Common myeloid progenitor, CD34-positive (primary cell): ENCODE results near the gene WWTR1.

ENCODE experiments used
- CTCF ChIA-PET: fragments of 350-600 bp; sonication (Branson Sonifier 250); formaldehyde crosslinking; loops from one replicate; lab custom pipeline; 2021; ENCODE audit warnings: antibody characterized with exemption; lab: Charles Lee
- POLR2A ChIA-PET: fragments of 350-600 bp; sonication (Branson Sonifier 250); formaldehyde crosslinking; loops from one replicate; lab custom pipeline; 2021; ENCODE audit warnings: antibody characterized with exemption; lab: Charles Lee
- DNase-seq, 3 donors: peaks; one replicate each; pipeline versions ENCODE4 v3.0.0 to v3.0.0-alpha.2; 2013
- H3K27ac ChIP-seq, 2 experiments: 1 replicate in 1 of 2; 2 replicates in 1 of 2; pipeline ENCODE4 v1.7.0; 2013; ENCODE audit warnings: inconsistent platforms in 2 of 2, low read length in 2 of 2, mild to moderate bottlenecking in 2 of 2, low read depth in 1 of 2, moderate library complexity in 1 of 2; ENCODE audit not compliant: severe bottlenecking in 2 of 2, insufficient read depth in 1 of 2, poor library complexity in 1 of 2
- H3K27me3 ChIP-seq, 5 experiments: replicated peaks in 2 of 5; 1 replicate in 3 of 5; 2 replicates in 2 of 5; pipeline versions ENCODE4 v1.6.1 to v1.7.0; 2013; ENCODE audit warnings: low read length in 4 of 5, mild to moderate bottlenecking in 2 of 5, moderate library complexity in 2 of 5, inconsistent platforms in 1 of 5; ENCODE audit not compliant: insufficient read depth in 5 of 5, control insufficient read depth in 4 of 5
- H3K36me3 ChIP-seq, 4 experiments: 1 replicate in 2 of 4; 2 replicates in 2 of 4; pipeline versions ENCODE4 v1.6.1 to v1.7.0; 2013; ENCODE audit warnings: low read length in 3 of 4, control low read depth in 1 of 4, mild to moderate bottlenecking in 1 of 4; ENCODE audit not compliant: control insufficient read depth in 4 of 4, insufficient read depth in 4 of 4
- H3K4me1 ChIP-seq, 4 experiments: 1 replicate in 3 of 4; 2 replicates in 1 of 4; pipeline versions ENCODE4 v1.6.1 to v1.7.1; 2013; ENCODE audit warnings: low read length in 3 of 4, mild to moderate bottlenecking in 3 of 4, control low read depth in 1 of 4, inconsistent platforms in 1 of 4, moderate library complexity in 1 of 4; ENCODE audit not compliant: control insufficient read depth in 4 of 4, insufficient read depth in 4 of 4; ENCODE audit errors: control extremely low read depth in 1 of 4
- H3K4me3 ChIP-seq, 7 experiments: 1 replicate in 4 of 7; 2 replicates in 3 of 7; pipeline versions ENCODE4 v1.5.1 to v1.7.0; 2013; ENCODE audit warnings: mild to moderate bottlenecking in 7 of 7, low read length in 6 of 7, moderate library complexity in 6 of 7, inconsistent platforms in 2 of 7, low read depth in 2 of 7, control low read depth in 1 of 7; ENCODE audit not compliant: insufficient read depth in 4 of 7, control insufficient read depth in 1 of 7; ENCODE audit errors: extremely low read depth in 1 of 7
- H3K9me3 ChIP-seq, 5 experiments: 1 replicate in 4 of 5; 2 replicates in 1 of 5; pipeline versions ENCODE4 v1.6.1 to v1.7.1; 2013; ENCODE audit warnings: low read length in 4 of 5, mild to moderate bottlenecking in 2 of 5, inconsistent platforms in 1 of 5, low read depth in 1 of 5, moderate library complexity in 1 of 5; ENCODE audit not compliant: control insufficient read depth in 4 of 5, insufficient read depth in 2 of 5; ENCODE audit errors: control extremely low read depth in 1 of 5
- WGBS: methylation state at CpG from one replicate; pipeline ENCODE4 v1.1.5; 2013; ENCODE audit not compliant: insufficient coverage; 5-methylcytosine and 5-hydroxymethylcytosine counted together

Gene WWTR1

GRCh38 chr3:149600634-149601033 lies 57.2 kb downstream of the WWTR1 start:
- Histone ChIP-seq H3K9me3 (no peaks in the 10 kb centered on the region), H3K4me1 (peaks cover 0 to 4% (median 0%) of the 10 kb centered on the region in 4 experiments), H3K36me3 (no peaks in the 10 kb centered on the region), H3K4me3 (no peak overlapping the region), H3K27me3 (peaks cover 0 to 4% (median 0%) of the 10 kb centered on the region in 5 experiments), H3K27ac (no peak overlapping the region)
- POLR2A ChIA-PET = no interaction called here
- CTCF ChIA-PET = no interaction called here
- WGBS = 80% methylated on average over 1 of the region's 1 CpG
- DNase-seq = no peak

GRCh38 chr3:149599236-149599635 lies 58.6 kb downstream of the WWTR1 start:
- ChIA-PET CTCF (no interaction called here), POLR2A (no interaction called here)
- Histone ChIP-seq H3K4me3 (no peak overlapping the region), H3K27me3 (peaks cover 0 to 2% (median 0%) of the 10 kb centered on the region in 5 experiments), H3K4me1 (peaks cover 0 to 4% (median 0%) of the 10 kb centered on the region in 4 experiments), H3K9me3 (no peaks in the 10 kb centered on the region), H3K27ac (no peak overlapping the region), H3K36me3 (no peaks in the 10 kb centered on the region)
- 100% methylated on average over 1 of the region's 2 CpGs for WGBS
- no peak for DNase-seq

- WGBS = 93% methylated on average over 6 of the region's 6 CpGs
- ChIA-PET CTCF (interaction anchor here (0.8 to 1.5 kb wide), 2 partner anchors 8 to 170 kb away, joined by 3 to 5 read pairs; no protein-coding TSS in a partner anchor), POLR2A (no interaction called here)
- Histone ChIP-seq H3K4me1 (no peaks in the 10 kb centered on the region), H3K9me3 (no peaks in the 10 kb centered on the region), H3K27me3 (peaks cover 0 to 2% (median 0%) of the 10 kb centered on the region in 5 experiments), H3K27ac (no peak overlapping the region), H3K36me3 (no peaks in the 10 kb centered on the region), H3K4me3 (no peak overlapping the region)
- no peak for DNase-seq
Observed at GRCh38 chr3:149596134-149596770, 61.6 kb downstream of the WWTR1 start.

- Histone ChIP-seq H3K36me3 (no peaks in the 10 kb centered on the region), H3K4me1 (no peaks in the 10 kb centered on the region), H3K4me3 (no peak overlapping the region), H3K27ac (no peak overlapping the region), H3K9me3 (no peaks in the 10 kb centered on the region), H3K27me3 (peaks cover 0 to 7% (median 0%) of the 10 kb centered on the region in 5 experiments)
- ChIA-PET POLR2A (no interaction called here), CTCF (no interaction called here)
- WGBS = 100% methylated on average over 1 of the region's 8 CpGs
- DNase-seq = no peak
Observed at GRCh38 chr3:149593418-149594160, 64.2 kb downstream of the WWTR1 start.

- WGBS = 97% methylated on average over 8 of the region's 9 CpGs
- Histone ChIP-seq H3K36me3 (no peaks in the 10 kb centered on the region), H3K4me3 (no peak overlapping the region), H3K9me3 (no peaks in the 10 kb centered on the region), H3K27me3 (peaks cover 0 to 8% (median 0%) of the 10 kb centered on the region in 5 experiments), H3K4me1 (no peaks in the 10 kb centered on the region), H3K27ac (no peak overlapping the region)
- no peak for DNase-seq
- ChIA-PET POLR2A (no interaction called here), CTCF (interaction anchor here (1.1 kb wide), 1 partner anchor 12 kb away, joined by 3 read pairs; no protein-coding TSS in a partner anchor)
Observed at GRCh38 chr3:149592758-149593240, 65.0 kb downstream of the WWTR1 start.

GRCh38 chr3:149590691-149591441 lies 67.0 kb downstream of the WWTR1 start:
- peaks cover 0 to 7% (median 0%) of the 10 kb centered on the region in 5 experiments for H3K27me3 ChIP-seq
- DNase-seq = no peak
- no peaks in the 10 kb centered on the region for H3K36me3 ChIP-seq
- H3K4me1 ChIP-seq = no peaks in the 10 kb centered on the region
- H3K9me3 ChIP-seq = no peaks in the 10 kb centered on the region
- CTCF ChIA-PET = interaction anchor here (0.8 kb wide), 1 partner anchor 20 kb away, joined by 3 read pairs; no protein-coding TSS in a partner anchor
- 100% methylated on average over 1 of the region's 4 CpGs for WGBS
- POLR2A ChIA-PET = no interaction called here
- H3K27ac ChIP-seq = no peak overlapping the region
- H3K4me3 ChIP-seq = no peak overlapping the region
